Naive thymus-derived CD4-positive, alpha-beta T cell (primary cell): ENCODE data around the gene MAG. TPM values are rescaled to one million over a fixed set of nuclear protein-coding genes. Genes with fewer than 3 reads are reported as not detected.

ENCODE experiments used
- ATAC-seq: fragments of 150-1000 bp; cut with Tn5 transposase; 2 replicates; pipeline ENCODE4 v1.10.0; 2021; ENCODE audit warnings: mild to moderate bottlenecking, moderate library complexity
- CTCF ChIA-PET: fragments of 350-600 bp; sonication (Branson Sonifier 250); formaldehyde crosslinking; loops from one replicate; lab custom pipeline; 2021; ENCODE audit warnings: antibody characterized with exemption; lab: Charles Lee
- POLR2A ChIA-PET: fragments of 350-600 bp; sonication (Branson Sonifier 250); formaldehyde crosslinking; loops from one replicate; lab custom pipeline; 2021; ENCODE audit warnings: antibody characterized with exemption, inconsistent platforms; lab: Charles Lee
- DNase-seq, 9 donors: peaks; one replicate each; pipeline versions ENCODE4 v3.0.0 to v3.0.0-alpha.2; 2020 to 2022; ENCODE audit warnings: mixed read lengths in 1 of 9
- H3K27ac ChIP-seq: one replicate; pipeline ENCODE4 v1.7.0; 2013; ENCODE audit warnings: mild to moderate bottlenecking, low read depth, low read length, moderate library complexity
- H3K27me3 ChIP-seq, 2 donors: one replicate each; pipeline ENCODE4 v1.7.0; 2013; ENCODE audit warnings: low read length in 2 of 2, mild to moderate bottlenecking in 2 of 2, moderate library complexity in 2 of 2; ENCODE audit not compliant: control insufficient read depth in 2 of 2, insufficient read depth in 2 of 2
- H3K36me3 ChIP-seq, 3 experiments: 1 replicate in 2 of 3; 2 replicates in 1 of 3; pipeline ENCODE4 v1.7.0; 2013; ENCODE audit warnings: low read length in 3 of 3, mild to moderate bottlenecking in 3 of 3, moderate library complexity in 1 of 3; ENCODE audit not compliant: insufficient read depth in 3 of 3, control insufficient read depth in 2 of 3
- H3K4me1 ChIP-seq, 2 donors: one replicate each; pipeline ENCODE4 v1.7.0; 2013; ENCODE audit warnings: low read length in 2 of 2, mild to moderate bottlenecking in 2 of 2, moderate library complexity in 1 of 2; ENCODE audit not compliant: control insufficient read depth in 2 of 2, insufficient read depth in 2 of 2
- H3K4me3 ChIP-seq: 2 replicates; pipeline ENCODE4 v1.7.0; 2013; ENCODE audit warnings: mild to moderate bottlenecking, low read length
- H3K9me3 ChIP-seq, 3 experiments: 1 replicate in 2 of 3; 2 replicates in 1 of 3; pipeline ENCODE4 v1.7.0; 2013; ENCODE audit warnings: low read length in 3 of 3; ENCODE audit not compliant: control insufficient read depth in 2 of 3
- H3K27ac Mint-ChIP-seq, 9 donors: one replicate each; pipeline ENCODE4 v1.8.0; 2020 to 2022; ENCODE audit warnings: mixed read lengths in 9 of 9, mild to moderate bottlenecking in 8 of 9, moderate library complexity in 5 of 9, inconsistent platforms in 2 of 9
- H3K27me3 Mint-ChIP-seq, 5 donors: one replicate each; pipeline ENCODE4 v1.8.0; 2021 to 2022; ENCODE audit warnings: mixed read lengths in 5 of 5, mild to moderate bottlenecking in 1 of 5
- H3K36me3 Mint-ChIP-seq, 5 donors: one replicate each; pipeline ENCODE4 v1.8.0; 2020 to 2022; ENCODE audit warnings: mixed read lengths in 5 of 5, mild to moderate bottlenecking in 3 of 5, inconsistent platforms in 1 of 5
- H3K4me1 Mint-ChIP-seq, 7 donors: one replicate each; pipeline ENCODE4 v1.8.0; 2020 to 2022; ENCODE audit warnings: mixed read lengths in 7 of 7, mild to moderate bottlenecking in 3 of 7, inconsistent platforms in 1 of 7
- H3K4me3 Mint-ChIP-seq, 10 donors: one replicate each; pipeline ENCODE4 v1.8.0; 2020 to 2022; ENCODE audit warnings: mild to moderate bottlenecking in 10 of 10, mixed read lengths in 10 of 10, moderate library complexity in 6 of 10, inconsistent platforms in 2 of 10
- H3K9me3 Mint-ChIP-seq, 11 donors: one replicate each; pipeline ENCODE4 v1.8.0; 2020 to 2022; ENCODE audit warnings: mixed read lengths in 11 of 11, mild to moderate bottlenecking in 4 of 11, inconsistent platforms in 1 of 11, moderate library complexity in 1 of 11
- intact Hi-C, 2 donors: fragments of 100-400 bp; cut with micrococcal nuclease; formaldehyde crosslinking; loops; one replicate each; pipeline ENCODE4 v1.15.1; 2023
- polyA plus RNA-seq, 2 donors: library from polyadenylated mRNA; unstranded; fragments of 300-500 nt; fragmentation: Illumina TruSeq; gene quantifications; one replicate each; pipeline ENCODE4 v1.2.3, GENCODE V29; 2021
- total RNA-seq, 6 experiments: library from RNA in 5 of 6; stranded (reverse) in 5 of 6; gene quantifications; 1 replicate in 5 of 6; 2 replicates in 1 of 6; pipeline ENCODE4 v1.2.3 and lab custom pipeline; 2021 to 2026

Gene MAG
- total and polyA plus RNA-seq, 7 experiments from 2014 or later, result 0.29 to 0.31 TPM; not detected in 5

- peak; percentile 85 for ATAC-seq
- CTCF ChIA-PET, result interaction anchor here (0.6 to 3.6 kb wide), 17 partner anchors 9 to 211 kb away, joined by 3 to 37 read pairs (median 4); no protein-coding TSS in a partner anchor
- no peaks in the 10 kb centered on the region for H3K36me3 Mint-ChIP-seq
- peak overlapping the region in 1 of 9 donors; percentile 54 for H3K27ac Mint-ChIP-seq
- peak in 8 of 9 donors; percentile 50 to 73 (median 66) for DNase-seq
- no peaks in the 10 kb centered on the region for H3K9me3 Mint-ChIP-seq
- H3K27ac ChIP-seq, result no peak overlapping the region
- peak overlapping the region in 2 of 10 donors; percentile 16 to 21 for H3K4me3 Mint-ChIP-seq
- no peaks in the 10 kb centered on the region for H3K36me3 ChIP-seq
- H3K9me3 ChIP-seq, result no peaks in the 10 kb centered on the region
- peaks cover 9 to 22% (median 12%) of the 10 kb centered on the region in 7 donors for H3K4me1 Mint-ChIP-seq
- no peak overlapping the region for H3K4me3 ChIP-seq
- no peaks in the 10 kb centered on the region for H3K27me3 ChIP-seq
- peaks cover 3 to 8% of the 10 kb centered on the region in 2 donors for H3K4me1 ChIP-seq
- POLR2A ChIA-PET, result interaction anchor here (1.4 kb wide), 1 partner anchor 110 kb away, joined by 5 read pairs; no protein-coding TSS in a partner anchor
- intact Hi-C loops, result loop anchor here (1.0 to 2.0 kb wide), 4 partner anchors 116 to 364 kb away; no protein-coding TSS in a partner anchor
- no peaks in the 10 kb centered on the region for H3K27me3 Mint-ChIP-seq
Observed at GRCh38 chr19:35352448-35353304, 60.7 kb downstream of the MAG start.

DNA sequence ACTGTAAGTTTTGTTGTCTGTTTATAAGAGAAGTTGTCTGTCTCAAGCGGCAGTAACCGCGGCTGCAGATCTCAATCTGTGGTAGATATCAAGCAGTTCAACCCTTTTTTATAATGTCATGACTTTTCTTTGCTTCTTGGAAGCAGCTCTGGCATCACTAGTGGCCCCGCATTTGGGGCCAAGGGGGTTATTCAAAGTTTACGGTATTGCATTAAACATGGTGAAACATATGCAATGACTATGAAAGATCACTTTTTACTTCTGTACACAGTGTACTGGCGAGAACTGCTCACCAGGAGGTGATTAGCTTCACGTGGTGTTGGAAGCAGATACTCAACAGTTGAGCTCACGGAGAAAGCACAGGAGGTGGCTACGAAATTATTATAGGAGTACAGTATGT is 61.7 kb downstream of the MAG start:
- ChIA-PET POLR2A (interaction anchor here (1.4 kb wide), 1 partner anchor 109 kb away, joined by 5 read pairs; no protein-coding TSS in a partner anchor), CTCF (interaction anchor here (0.9 to 3.6 kb wide), 13 partner anchors 28 to 212 kb away, joined by 3 to 37 read pairs (median 4); no protein-coding TSS in a partner anchor)
- Mint-ChIP-seq H3K4me1 (peaks cover 12 to 21% (median 14%) of the 10 kb centered on the region in 7 donors), H3K36me3 (no peaks in the 10 kb centered on the region), H3K4me3 (no peak overlapping the region), H3K27me3 (peaks cover 0 to 5% (median 0%) of the 10 kb centered on the region in 5 donors), H3K27ac (no peak overlapping the region), H3K9me3 (no peaks in the 10 kb centered on the region)
- Histone ChIP-seq H3K9me3 (no peaks in the 10 kb centered on the region), H3K36me3 (no peaks in the 10 kb centered on the region), H3K4me3 (no peak overlapping the region), H3K27me3 (no peaks in the 10 kb centered on the region), H3K27ac (no peak overlapping the region), H3K4me1 (peaks cover 0 to 5% of the 10 kb centered on the region in 2 donors)
- ATAC-seq (peak; percentile 56), DNase-seq (no peak)
- intact Hi-C loops, result loop anchor here in 1 of 2 donors (2.0 kb wide), 1 partner anchor 363 kb away; no protein-coding TSS in a partner anchor

DNA sequence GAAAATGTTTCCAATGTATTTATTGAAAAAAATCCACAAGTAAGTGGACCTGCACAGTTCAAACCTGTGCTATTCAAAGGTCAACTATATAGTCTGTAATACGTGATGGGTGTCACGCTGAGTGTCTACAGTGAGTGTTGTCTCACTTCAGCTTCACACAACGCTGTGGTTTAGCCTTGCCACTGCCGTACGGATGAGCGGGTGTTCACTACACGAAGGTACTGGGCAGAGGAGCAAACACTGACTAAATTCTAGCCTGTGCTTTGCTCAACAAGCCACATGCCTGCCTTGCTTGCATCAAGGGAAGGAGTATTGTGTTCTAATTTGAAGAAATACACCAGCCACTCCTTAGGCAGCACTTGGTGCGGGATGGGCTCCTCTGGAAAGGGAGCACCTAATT is 62.9 kb downstream of the MAG start:
- Histone ChIP-seq H3K27ac (no peak overlapping the region), H3K4me3 (no peak overlapping the region), H3K36me3 (no peaks in the 10 kb centered on the region), H3K27me3 (no peaks in the 10 kb centered on the region), H3K9me3 (no peaks in the 10 kb centered on the region), H3K4me1 (peaks cover 0 to 5% of the 10 kb centered on the region in 2 donors)
- Mint-ChIP-seq H3K4me3 (no peak overlapping the region), H3K27ac (no peak overlapping the region), H3K9me3 (no peaks in the 10 kb centered on the region), H3K36me3 (no peaks in the 10 kb centered on the region), H3K27me3 (peaks cover 0 to 5% (median 0%) of the 10 kb centered on the region in 5 donors), H3K4me1 (peaks cover 12 to 17% (median 13%) of the 10 kb centered on the region in 7 donors)
- CTCF ChIA-PET, result interaction anchor here (0.7 to 3.6 kb wide), 4 partner anchors 111 to 146 kb away, joined by 3 to 37 read pairs (median 6); no protein-coding TSS in a partner anchor
- ATAC-seq (no peak), DNase-seq (no peak)
- intact Hi-C loops, result no loop called here
- POLR2A ChIA-PET, result interaction anchor here (0.6 to 1.0 kb wide), 2 partner anchors 109 to 111 kb away, joined by 3 read pairs; no protein-coding TSS in a partner anchor

- ChIA-PET POLR2A (interaction anchor here (0.7 to 1.0 kb wide), 2 partner anchors 108 to 198 kb away, joined by 3 to 5 read pairs; no protein-coding TSS in a partner anchor), CTCF (interaction anchor here (0.6 to 1.8 kb wide), 4 partner anchors 79 to 139 kb away, joined by 4 to 8 read pairs (median 4); no protein-coding TSS in a partner anchor)
- no peak overlapping the region for H3K4me3 ChIP-seq
- DNase-seq (no peak), ATAC-seq (no peak)
- H3K9me3 ChIP-seq, result no peaks in the 10 kb centered on the region
- Mint-ChIP-seq H3K9me3 (no peaks in the 10 kb centered on the region), H3K4me3 (no peak overlapping the region), H3K36me3 (no peaks in the 10 kb centered on the region), H3K27me3 (peaks cover 0 to 5% (median 0%) of the 10 kb centered on the region in 5 donors), H3K4me1 (peaks cover 12 to 17% (median 13%) of the 10 kb centered on the region in 7 donors), H3K27ac (peak overlapping the region in 2 of 9 donors; percentile 4 to 14)
- H3K36me3 ChIP-seq, result no peaks in the 10 kb centered on the region
- H3K4me1 ChIP-seq, result peaks cover 0 to 5% of the 10 kb centered on the region in 2 donors
- H3K27me3 ChIP-seq, result no peaks in the 10 kb centered on the region
- H3K27ac ChIP-seq, result no peak overlapping the region
- intact Hi-C loops, result no loop called here
Observed at GRCh38 chr19:35355791-35356460, 64.0 kb downstream of the MAG start.

- ATAC-seq (peak; percentile 73), DNase-seq (peak in 4 of 9 donors; percentile 13 to 31 (median 22))
- Mint-ChIP-seq H3K27ac (peak within 1 kb of the TSS in 4 of 9 donors; percentile 6 to 38 (median 11)), H3K9me3 (no peaks in the 10 kb centered on the region), H3K36me3 (no peaks in the 10 kb centered on the region), H3K4me1 (peaks cover 7 to 12% (median 9%) of the 10 kb centered on the region in 7 donors), H3K4me3 (peak within 1 kb of the TSS; percentile 2 to 71 (median 39)), H3K27me3 (peaks cover 0 to 13% (median 5%) of the 10 kb centered on the region in 5 donors)
- Histone ChIP-seq H3K4me3 (no peak within 1 kb of the TSS), H3K4me1 (no peaks in the 10 kb centered on the region), H3K27ac (no peak within 1 kb of the TSS), H3K9me3 (no peaks in the 10 kb centered on the region), H3K27me3 (no peaks in the 10 kb centered on the region), H3K36me3 (no peaks in the 10 kb centered on the region)
- intact Hi-C loops, result loop anchor here in 1 of 2 donors (1.0 kb wide), 1 partner anchor 104 kb away; no protein-coding TSS in a partner anchor
- CTCF ChIA-PET, result interaction anchor here (0.5 to 0.9 kb wide), 3 partner anchors 47 to 288 kb away, joined by 3 to 4 read pairs (median 3); no protein-coding TSS in a partner anchor
- POLR2A ChIA-PET, result no interaction called here
Observed at GRCh38 chr19:35357867-35358573, 66.1 kb downstream of the MAG start, which contains the start of gene FFAR3. TSS of gene FFAR3 (plus strand) at chr19:35358460. CDS start at chr19:35358891, 431 bp downstream.
